SK-N-SH (cell line): Measurements from ENCODE around the gene GPHB5.

ENCODE experiments used
- EZH2phosphoT487 ChIP-seq: fragments of 200-600 bp; sonication (generic); IDR thresholded peaks from 2 replicates; pipeline ENCODE4 v1.6.1; 2017; ENCODE audit warnings: low read depth, mixed run types, mild to moderate bottlenecking, antibody characterized with exemption, moderate library complexity, borderline replicate concordance
- FOXM1 ChIP-seq: IDR thresholded peaks from 2 replicates; pipeline ENCODE4 v1.4.0; 2012; ENCODE audit warnings: low read depth, mild to moderate bottlenecking
- MXI1 ChIP-seq: IDR thresholded peaks from 2 replicates; pipeline ENCODE4 v1.6.1; 2012; ENCODE audit warnings: mild to moderate bottlenecking, low read depth, low read length, improper control_type of control experiment
- NFIC ChIP-seq: IDR thresholded peaks from 2 replicates; pipeline ENCODE4 v1.4.0; 2012; ENCODE audit warnings: borderline replicate concordance
- POLR2AphosphoS5 ChIP-seq: IDR thresholded peaks from 2 replicates; pipeline ENCODE4 v1.6.1; 2012; ENCODE audit warnings: low read depth, low read length
- RAD21 ChIP-seq: IDR thresholded peaks from 2 replicates; pipeline ENCODE4 v1.6.1; 2012; ENCODE audit warnings: mild to moderate bottlenecking, low read length
- SMC3 ChIP-seq: IDR thresholded peaks from 2 replicates; pipeline ENCODE4 v1.6.1; 2012; ENCODE audit warnings: low read depth, low read length, improper control_type of control experiment
- YY1 ChIP-seq: IDR thresholded peaks from 2 replicates; pipeline ENCODE4 v1.4.0; 2012; ENCODE audit warnings: low read depth, mild to moderate bottlenecking
- TF ChIP-seq, protein P1 (sequence below): IDR thresholded peaks from 2 replicates; pipeline ENCODE4 v1.4.0; 2012; ENCODE audit warnings: low read depth
- TF ChIP-seq, protein P2 (sequence below): fragments of 200-600 bp; sonication (generic); IDR thresholded peaks from 2 replicates; pipeline ENCODE4 v1.6.1; 2017; ENCODE audit warnings: antibody characterized with exemption, mild to moderate bottlenecking, moderate library complexity
- TF ChIP-seq, protein P3 (sequence below): IDR thresholded peaks from 2 replicates; pipeline ENCODE4 v1.4.0; 2012; ENCODE audit warnings: low read depth, borderline replicate concordance
- TF ChIP-seq, protein P4 (sequence below): fragments of 150-350 bp; IDR thresholded peaks from 2 replicates; pipeline ENCODE4 v1.6.1; 2017; ENCODE audit warnings: antibody characterized with exemption, low read length, low read depth, borderline replicate concordance

DNA sequence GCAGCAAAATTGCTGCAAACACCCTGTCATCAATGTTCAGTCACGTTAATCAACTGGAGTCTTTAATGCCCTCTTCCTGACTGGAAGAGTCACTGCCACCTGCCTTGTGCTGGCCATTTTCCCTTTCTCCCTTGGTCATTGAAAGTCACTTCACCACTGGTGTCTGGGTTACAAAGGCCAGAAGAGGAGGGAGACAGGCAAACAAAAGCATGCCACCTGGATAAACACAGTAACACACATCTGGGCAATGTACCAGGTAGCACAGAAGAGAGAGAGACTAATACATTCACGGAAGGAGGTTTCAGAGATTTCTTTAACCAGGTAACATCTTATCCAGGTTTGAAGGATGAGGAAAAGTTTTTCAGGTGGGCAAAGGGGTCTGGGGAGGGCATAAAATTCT is 32.7 kb downstream of the GPHB5 start:
- TF ChIP-seq, protein P1, sequence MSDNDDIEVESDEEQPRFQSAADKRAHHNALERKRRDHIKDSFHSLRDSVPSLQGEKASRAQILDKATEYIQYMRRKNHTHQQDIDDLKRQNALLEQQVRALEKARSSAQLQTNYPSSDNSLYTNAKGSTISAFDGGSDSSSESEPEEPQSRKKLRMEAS, result no peak
- TF ChIP-seq, protein P2, sequence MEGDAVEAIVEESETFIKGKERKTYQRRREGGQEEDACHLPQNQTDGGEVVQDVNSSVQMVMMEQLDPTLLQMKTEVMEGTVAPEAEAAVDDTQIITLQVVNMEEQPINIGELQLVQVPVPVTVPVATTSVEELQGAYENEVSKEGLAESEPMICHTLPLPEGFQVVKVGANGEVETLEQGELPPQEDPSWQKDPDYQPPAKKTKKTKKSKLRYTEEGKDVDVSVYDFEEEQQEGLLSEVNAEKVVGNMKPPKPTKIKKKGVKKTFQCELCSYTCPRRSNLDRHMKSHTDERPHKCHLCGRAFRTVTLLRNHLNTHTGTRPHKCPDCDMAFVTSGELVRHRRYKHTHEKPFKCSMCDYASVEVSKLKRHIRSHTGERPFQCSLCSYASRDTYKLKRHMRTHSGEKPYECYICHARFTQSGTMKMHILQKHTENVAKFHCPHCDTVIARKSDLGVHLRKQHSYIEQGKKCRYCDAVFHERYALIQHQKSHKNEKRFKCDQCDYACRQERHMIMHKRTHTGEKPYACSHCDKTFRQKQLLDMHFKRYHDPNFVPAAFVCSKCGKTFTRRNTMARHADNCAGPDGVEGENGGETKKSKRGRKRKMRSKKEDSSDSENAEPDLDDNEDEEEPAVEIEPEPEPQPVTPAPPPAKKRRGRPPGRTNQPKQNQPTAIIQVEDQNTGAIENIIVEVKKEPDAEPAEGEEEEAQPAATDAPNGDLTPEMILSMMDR, result no peak
- no peak for TF ChIP-seq SMC3
- no peak for TF ChIP-seq EZH2phosphoT487
- TF ChIP-seq, protein P3, sequence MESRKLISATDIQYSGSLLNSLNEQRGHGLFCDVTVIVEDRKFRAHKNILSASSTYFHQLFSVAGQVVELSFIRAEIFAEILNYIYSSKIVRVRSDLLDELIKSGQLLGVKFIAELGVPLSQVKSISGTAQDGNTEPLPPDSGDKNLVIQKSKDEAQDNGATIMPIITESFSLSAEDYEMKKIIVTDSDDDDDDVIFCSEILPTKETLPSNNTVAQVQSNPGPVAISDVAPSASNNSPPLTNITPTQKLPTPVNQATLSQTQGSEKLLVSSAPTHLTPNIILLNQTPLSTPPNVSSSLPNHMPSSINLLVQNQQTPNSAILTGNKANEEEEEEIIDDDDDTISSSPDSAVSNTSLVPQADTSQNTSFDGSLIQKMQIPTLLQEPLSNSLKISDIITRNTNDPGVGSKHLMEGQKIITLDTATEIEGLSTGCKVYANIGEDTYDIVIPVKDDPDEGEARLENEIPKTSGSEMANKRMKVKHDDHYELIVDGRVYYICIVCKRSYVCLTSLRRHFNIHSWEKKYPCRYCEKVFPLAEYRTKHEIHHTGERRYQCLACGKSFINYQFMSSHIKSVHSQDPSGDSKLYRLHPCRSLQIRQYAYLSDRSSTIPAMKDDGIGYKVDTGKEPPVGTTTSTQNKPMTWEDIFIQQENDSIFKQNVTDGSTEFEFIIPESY, result no peak
- TF ChIP-seq NFIC, result no peak
- no peak for TF ChIP-seq YY1
- TF ChIP-seq FOXM1, result no peak
- TF ChIP-seq, protein P4, sequence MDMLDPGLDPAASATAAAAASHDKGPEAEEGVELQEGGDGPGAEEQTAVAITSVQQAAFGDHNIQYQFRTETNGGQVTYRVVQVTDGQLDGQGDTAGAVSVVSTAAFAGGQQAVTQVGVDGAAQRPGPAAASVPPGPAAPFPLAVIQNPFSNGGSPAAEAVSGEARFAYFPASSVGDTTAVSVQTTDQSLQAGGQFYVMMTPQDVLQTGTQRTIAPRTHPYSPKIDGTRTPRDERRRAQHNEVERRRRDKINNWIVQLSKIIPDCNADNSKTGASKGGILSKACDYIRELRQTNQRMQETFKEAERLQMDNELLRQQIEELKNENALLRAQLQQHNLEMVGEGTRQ, result no peak
- TF ChIP-seq POLR2AphosphoS5, result no peak
- no peak for TF ChIP-seq MXI1
- TF ChIP-seq RAD21, result no peak
